ENCODE measurements around the gene CARNS1.

CARNS1 gene

DNA sequence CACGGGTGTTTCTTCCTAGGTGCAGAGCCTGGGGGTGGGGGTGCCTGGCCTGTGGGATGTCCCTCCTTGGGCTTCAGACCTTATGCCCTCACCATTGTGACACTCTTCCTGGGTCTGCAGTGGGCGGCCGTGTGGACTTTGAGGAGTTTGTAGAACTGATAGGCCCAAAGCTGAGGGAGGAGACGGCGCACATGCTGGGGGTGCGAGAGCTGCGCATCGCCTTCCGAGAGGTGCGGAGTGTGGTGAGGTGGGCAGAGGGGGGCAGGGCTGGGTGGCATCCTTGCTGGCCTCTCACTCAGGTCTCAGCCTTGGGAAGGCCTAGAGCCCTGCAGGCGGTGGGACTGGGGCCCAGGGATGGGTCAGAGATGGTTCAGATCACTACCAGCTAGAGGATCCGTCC lies 42.0 kb downstream of the CARNS1 start:
- H2AFZ ChIP-seq (ENCODE audit: low read depth, low read length, severe bottlenecking) = no peak overlapping the region
- H3K36me3 ChIP-seq (ENCODE audit: low read length) = no peaks in the 10 kb centered on the region
- no peak overlapping the region for H3K9ac ChIP-seq (ENCODE audit: low read length)
- no peaks in the 10 kb centered on the region for H3K9me2 ChIP-seq (replicated peaks; ENCODE audit: insufficient read depth, low read length)
- peaks cover 35% of the 10 kb centered on the region for H3F3A ChIP-seq (ENCODE audit: insufficient read depth)
- H3K27ac ChIP-seq (ENCODE audit: low read depth, low read length) = no peak overlapping the region
- no peaks in the 10 kb centered on the region for H3K9me3 ChIP-seq (ENCODE audit: insufficient read depth, low read length)
- H3K79me2 ChIP-seq (ENCODE audit: insufficient read depth, low read length) = no peaks in the 10 kb centered on the region
- TF ChIP-seq EZH2phosphoT487 (conservative IDR thresholded peaks at IDR 0.05; ENCODE audit: low read length) = no peak
- TF ChIP-seq, protein P1, sequence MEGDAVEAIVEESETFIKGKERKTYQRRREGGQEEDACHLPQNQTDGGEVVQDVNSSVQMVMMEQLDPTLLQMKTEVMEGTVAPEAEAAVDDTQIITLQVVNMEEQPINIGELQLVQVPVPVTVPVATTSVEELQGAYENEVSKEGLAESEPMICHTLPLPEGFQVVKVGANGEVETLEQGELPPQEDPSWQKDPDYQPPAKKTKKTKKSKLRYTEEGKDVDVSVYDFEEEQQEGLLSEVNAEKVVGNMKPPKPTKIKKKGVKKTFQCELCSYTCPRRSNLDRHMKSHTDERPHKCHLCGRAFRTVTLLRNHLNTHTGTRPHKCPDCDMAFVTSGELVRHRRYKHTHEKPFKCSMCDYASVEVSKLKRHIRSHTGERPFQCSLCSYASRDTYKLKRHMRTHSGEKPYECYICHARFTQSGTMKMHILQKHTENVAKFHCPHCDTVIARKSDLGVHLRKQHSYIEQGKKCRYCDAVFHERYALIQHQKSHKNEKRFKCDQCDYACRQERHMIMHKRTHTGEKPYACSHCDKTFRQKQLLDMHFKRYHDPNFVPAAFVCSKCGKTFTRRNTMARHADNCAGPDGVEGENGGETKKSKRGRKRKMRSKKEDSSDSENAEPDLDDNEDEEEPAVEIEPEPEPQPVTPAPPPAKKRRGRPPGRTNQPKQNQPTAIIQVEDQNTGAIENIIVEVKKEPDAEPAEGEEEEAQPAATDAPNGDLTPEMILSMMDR (IDR thresholded peaks at IDR 0.05; ENCODE audit: insufficient read depth, low read length, poor library complexity, severe bottlenecking) = no peak
- no peak overlapping the region for H3K4me2 ChIP-seq (ENCODE audit: low read depth, low read length, poor library complexity, severe bottlenecking)
- no peaks in the 10 kb centered on the region for H4K20me1 ChIP-seq (ENCODE audit: low read depth, low read length)
- no peak overlapping the region for H3K4me3 ChIP-seq (ENCODE audit: insufficient read depth, low read length, poor library complexity, severe bottlenecking)
- no peaks in the 10 kb centered on the region for H3K27me3 ChIP-seq (ENCODE audit: low read length)

DNA sequence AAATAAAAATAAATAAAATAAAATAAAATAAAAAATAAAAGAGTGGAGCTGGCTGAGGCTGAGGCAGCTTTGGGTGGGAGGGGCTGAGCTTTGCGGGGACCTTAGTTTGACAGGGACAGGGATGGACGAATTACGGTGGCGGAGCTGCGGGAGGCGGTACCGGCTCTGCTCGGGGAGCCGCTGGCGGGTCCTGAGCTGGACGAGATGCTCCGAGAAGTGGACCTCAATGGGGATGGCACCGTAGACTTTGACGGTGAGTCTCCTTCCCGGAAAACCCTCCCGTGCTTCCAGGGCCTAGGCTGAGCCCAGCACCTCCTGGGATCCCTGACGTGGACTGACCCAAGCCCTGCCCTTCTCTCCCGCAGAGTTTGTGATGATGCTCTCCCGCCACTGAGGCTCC lies 42.8 kb downstream of the CARNS1 start:
- Histone ChIP-seq H3K4me2 (ENCODE audit: low read depth, low read length, poor library complexity, severe bottlenecking) (no peak overlapping the region), H3K79me2 (ENCODE audit: insufficient read depth, low read length) (no peaks in the 10 kb centered on the region), H3K9me3 (ENCODE audit: insufficient read depth, low read length) (no peaks in the 10 kb centered on the region), H3K9me2 (replicated peaks; ENCODE audit: insufficient read depth, low read length) (no peaks in the 10 kb centered on the region), H3F3A (ENCODE audit: insufficient read depth) (peaks cover 37% of the 10 kb centered on the region), H3K27ac (ENCODE audit: low read depth, low read length) (peak overlapping the region; percentile 99), H3K36me3 (ENCODE audit: low read length) (no peaks in the 10 kb centered on the region), H3K4me3 (ENCODE audit: insufficient read depth, low read length, poor library complexity, severe bottlenecking) (no peak overlapping the region), H3K27me3 (ENCODE audit: low read length) (no peaks in the 10 kb centered on the region), H3K9ac (ENCODE audit: low read length) (peak overlapping the region; percentile 54; the same call in 1 of the 2 replicates), H4K20me1 (ENCODE audit: low read depth, low read length) (no peaks in the 10 kb centered on the region), H2AFZ (ENCODE audit: low read depth, low read length, severe bottlenecking) (no peak overlapping the region)
- TF ChIP-seq, protein P1 (IDR thresholded peaks at IDR 0.05; ENCODE audit: insufficient read depth, low read length, poor library complexity, severe bottlenecking) = no peak
- no peak for TF ChIP-seq EZH2phosphoT487 (conservative IDR thresholded peaks at IDR 0.05; ENCODE audit: low read length)

DNA sequence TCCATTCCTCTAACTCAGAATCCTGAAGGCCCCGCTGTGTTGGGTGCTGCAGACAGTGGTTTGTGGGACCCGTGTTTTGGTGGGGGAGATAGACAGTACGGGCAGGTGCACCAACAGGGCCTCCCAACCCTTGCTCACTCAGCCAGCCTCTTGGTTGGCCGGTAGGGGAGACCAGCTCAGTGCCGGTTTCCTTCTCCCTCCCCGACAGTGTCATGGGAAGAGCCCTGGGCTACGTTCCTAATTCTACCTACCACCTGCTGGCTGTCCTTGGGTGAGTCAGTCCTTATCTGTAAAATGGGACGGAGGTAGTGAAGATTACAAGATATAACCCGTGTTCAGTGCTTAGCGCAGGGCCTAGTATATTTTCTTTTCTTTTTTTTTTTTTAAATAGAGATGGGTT lies 47.7 kb downstream of the CARNS1 start:
- peak overlapping the region; percentile 75 for H3K27ac ChIP-seq (ENCODE audit: low read depth, low read length)
- no peaks in the 10 kb centered on the region for H3K9me3 ChIP-seq (ENCODE audit: insufficient read depth, low read length)
- no peaks in the 10 kb centered on the region for H3K9me2 ChIP-seq (replicated peaks; ENCODE audit: insufficient read depth, low read length)
- H2AFZ ChIP-seq (ENCODE audit: low read depth, low read length, severe bottlenecking) = no peak overlapping the region
- peaks cover 17% of the 10 kb centered on the region for H3K79me2 ChIP-seq (ENCODE audit: insufficient read depth, low read length)
- no peaks in the 10 kb centered on the region for H3K36me3 ChIP-seq (ENCODE audit: low read length)
- H3K9ac ChIP-seq (ENCODE audit: low read length) = no peak overlapping the region
- no peak overlapping the region for H3K4me3 ChIP-seq (ENCODE audit: insufficient read depth, low read length, poor library complexity, severe bottlenecking)
- H3K27me3 ChIP-seq (ENCODE audit: low read length) = no peaks in the 10 kb centered on the region
- TF ChIP-seq, protein P1 (IDR thresholded peaks at IDR 0.05; ENCODE audit: insufficient read depth, low read length, poor library complexity, severe bottlenecking) = no peak
- no peak for TF ChIP-seq EZH2phosphoT487 (conservative IDR thresholded peaks at IDR 0.05; ENCODE audit: low read length)
- H3F3A ChIP-seq (ENCODE audit: insufficient read depth) = peaks cover 73% of the 10 kb centered on the region
- H3K4me2 ChIP-seq (ENCODE audit: low read depth, low read length, poor library complexity, severe bottlenecking) = no peak overlapping the region
- H4K20me1 ChIP-seq (ENCODE audit: low read depth, low read length) = no peaks in the 10 kb centered on the region

Measured in SU-DHL-6 (cell line).